Small intestine (tissue), 7 donors: Measurements from ENCODE around the gene KIAA0930. TPM values are rescaled to one million over a fixed set of nuclear protein-coding genes. Genes with fewer than 3 reads are reported as not detected.
A peak's percentile ranks its signal among the peaks of the same experiment; 100 is the strongest.

Experiments used
- DNase-seq, 2 donors: peaks; one replicate each; pipeline versions ENCODE4 v3.0.0 to v3.0.0-alpha.2; 2013
- FAIRE-seq: peaks from 2 replicates; lab custom pipeline; 2012; peaks lifted over from hg19 to GRCh38; lab: Jason Lieb, UNC
- H3K27ac ChIP-seq, 3 donors: one replicate each; pipeline ENCODE4 v1.5.1; 2013; ENCODE audit warnings: low read length in 2 of 3, mild to moderate bottlenecking in 2 of 3, control low read depth in 1 of 3, inconsistent platforms in 1 of 3, low read depth in 1 of 3, moderate library complexity in 1 of 3
- H3K27me3 ChIP-seq, 3 donors: one replicate each; pipeline ENCODE4 v1.6.1; 2013; ENCODE audit warnings: low read length in 3 of 3, inconsistent platforms in 1 of 3; ENCODE audit not compliant: control insufficient read depth in 3 of 3, insufficient read depth in 3 of 3
- H3K36me3 ChIP-seq, 3 donors: one replicate each; pipeline ENCODE4 v1.6.1; 2013; ENCODE audit warnings: low read length in 3 of 3, inconsistent platforms in 1 of 3, low read depth in 1 of 3, mild to moderate bottlenecking in 1 of 3, moderate library complexity in 1 of 3; ENCODE audit not compliant: control insufficient read depth in 3 of 3, insufficient read depth in 2 of 3
- H3K4me1 ChIP-seq, 3 donors: one replicate each; pipeline ENCODE4 v1.6.1; 2013; ENCODE audit warnings: low read length in 2 of 3, inconsistent platforms in 1 of 3, low read depth in 1 of 3, mild to moderate bottlenecking in 1 of 3, moderate library complexity in 1 of 3; ENCODE audit not compliant: control insufficient read depth in 3 of 3, insufficient read depth in 2 of 3
- H3K4me3 ChIP-seq, 3 donors: one replicate each; pipeline ENCODE4 v1.5.1; 2013; ENCODE audit warnings: low read length in 3 of 3, control low read depth in 1 of 3, inconsistent platforms in 1 of 3, low read depth in 1 of 3, mild to moderate bottlenecking in 1 of 3, moderate library complexity in 1 of 3
- H3K9me3 ChIP-seq, 2 donors: one replicate each; pipeline ENCODE4 v1.6.1; 2013; ENCODE audit warnings: low read depth in 1 of 2, low read length in 1 of 2; ENCODE audit not compliant: control insufficient read depth in 2 of 2, insufficient read depth in 1 of 2
- WGBS, 3 donors: extraction: QIAGEN DNeasy Blood & Tissue Kit; methylation state at CpG; one replicate each; pipeline ENCODE4 v1.1.7; 2013; 5-methylcytosine and 5-hydroxymethylcytosine counted together
- polyA plus RNA-seq, 4 donors: library from polyadenylated mRNA; stranded (reverse) in 3 of 4; unstranded in 1 of 4; fragments of 200-250 nt in 3 of 4; fragments of 120-200 nt in 1 of 4; gene quantifications; one replicate each; pipeline versions ENCODE4 v1.2.1 to v1.2.3, GENCODE V29; 2013
- donor health status: healthy with polysubstance abuse.
- donor health status: control.
- donor health status: control.
- donor health status: Bipolar disorder and iron deficiency.
- donor health status: healthy.

KIAA0930 gene
- polyA plus RNA-seq, 4 donors: 19.3 to 29.0 (median 26.0) TPM

- FAIRE-seq: no peak
- WGBS, 3 donors: 2 to 3% (median 2%) methylated on average over 41 to 49 of the region's 60 CpGs
- peaks cover 0 to 2% of the 10 kb centered on the region in 2 donors for H3K9me3 ChIP-seq
- peak; percentile 74 to 92 for DNase-seq
- H3K36me3 ChIP-seq: peaks cover 0 to 2% (median 0%) of the 10 kb centered on the region in 3 donors
- H3K27me3 ChIP-seq: no peaks in the 10 kb centered on the region
- H3K27ac ChIP-seq: peak overlapping the region in 2 of 3 donors; percentile 42 to 53
- H3K4me3 ChIP-seq: peak overlapping the region; percentile 44 to 78 (median 57)
- peaks cover 3 to 43% (median 5%) of the 10 kb centered on the region in 3 donors for H3K4me1 ChIP-seq
Measured at GRCh38 chr22:45268958-45269844, 28.5 kb upstream of the KIAA0930 start.

GRCh38 chr22:45268167-45268957, 27.7 kb upstream of the KIAA0930 start:
- Histone ChIP-seq H3K9me3 (no peaks in the 10 kb centered on the region), H3K4me1 (peaks cover 0 to 42% (median 2%) of the 10 kb centered on the region in 3 donors), H3K36me3 (peaks cover 0 to 2% (median 0%) of the 10 kb centered on the region in 3 donors), H3K4me3 (peak overlapping the region; percentile 38 to 78 (median 57)), H3K27ac (peak overlapping the region in 1 of 3 donors; percentile 53), H3K27me3 (no peaks in the 10 kb centered on the region)
- no peak for FAIRE-seq
- WGBS, 3 donors: 2 to 4% (median 2%) methylated on average over 31 to 47 of the region's 47 CpGs
- peak in 1 of 2 donors; percentile 50 for DNase-seq

- Histone ChIP-seq H3K27me3 (no peaks in the 10 kb centered on the region), H3K9me3 (no peaks in the 10 kb centered on the region), H3K36me3 (no peaks in the 10 kb centered on the region), H3K27ac (no peak overlapping the region), H3K4me1 (peaks cover 0 to 18% (median 0%) of the 10 kb centered on the region in 3 donors), H3K4me3 (no peak overlapping the region)
- FAIRE-seq (no peak), DNase-seq (no peak)
- WGBS, 3 donors: 65 to 69% (median 68%) methylated on average over 7 of the region's 7 CpGs
Measured at GRCh38 chr22:45265535-45265934, 24.8 kb upstream of the KIAA0930 start.

DNA sequence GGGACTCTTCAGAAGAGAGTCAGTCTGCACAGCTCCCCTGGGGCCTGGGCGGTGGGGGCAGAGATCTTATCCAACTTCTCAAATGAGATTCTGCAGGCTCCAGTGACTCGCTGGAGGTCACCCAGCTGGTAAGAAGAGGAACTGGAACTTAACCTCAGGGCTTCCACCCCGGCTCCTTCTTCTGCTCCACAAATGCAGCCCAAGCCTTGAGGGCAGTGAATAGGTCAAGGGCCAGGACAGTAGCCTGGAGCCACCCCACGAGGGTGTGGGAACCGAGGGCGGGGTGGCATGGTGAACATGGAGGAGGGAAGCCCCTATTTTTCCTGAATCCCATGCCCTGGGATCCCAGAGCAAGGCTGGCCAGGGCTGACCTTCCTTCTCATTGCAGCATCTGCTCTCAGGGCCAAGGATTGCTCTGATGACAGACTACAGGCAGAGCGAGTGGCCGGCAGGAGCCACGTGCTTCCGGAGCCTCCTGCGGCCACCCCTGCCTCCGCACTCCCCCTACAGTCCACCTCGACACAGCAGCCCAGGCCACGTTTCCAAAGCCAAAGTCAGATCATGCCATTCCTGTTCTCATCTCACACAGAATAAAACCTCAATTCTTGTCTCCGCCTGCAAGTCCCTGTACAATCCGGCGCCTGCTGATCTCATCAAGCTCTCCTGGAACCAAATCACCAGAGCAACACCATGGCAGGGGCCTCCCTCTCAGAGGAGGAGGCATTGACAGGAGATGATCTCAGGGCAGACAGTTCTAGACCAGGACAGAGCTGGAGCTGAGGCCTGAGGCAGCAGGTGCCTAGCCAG, 23.0 kb upstream of the KIAA0930 start:
- DNase-seq: peak in 1 of 2 donors; percentile 79
- no peak for FAIRE-seq
- Histone ChIP-seq H3K9me3 (no peaks in the 10 kb centered on the region), H3K36me3 (no peaks in the 10 kb centered on the region), H3K4me1 (peaks cover 0 to 5% (median 0%) of the 10 kb centered on the region in 3 donors), H3K27ac (peak overlapping the region in 1 of 3 donors; percentile 47), H3K27me3 (no peaks in the 10 kb centered on the region), H3K4me3 (no peak overlapping the region)
- 39 to 66% (median 64%) methylated on average over 17 of the region's 17 CpGs for WGBS, 3 donors

GRCh38 chr22:45262931-45263462, 22.3 kb upstream of the KIAA0930 start:
- H3K27me3 ChIP-seq: no peaks in the 10 kb centered on the region
- H3K36me3 ChIP-seq: no peaks in the 10 kb centered on the region
- no peak for DNase-seq
- no peaks in the 10 kb centered on the region for H3K9me3 ChIP-seq
- peak overlapping the region in 1 of 3 donors; percentile 27 for H3K27ac ChIP-seq
- H3K4me3 ChIP-seq: no peak overlapping the region
- 23 to 50% (median 46%) methylated on average over 14 of the region's 14 CpGs for WGBS, 3 donors
- peaks cover 0 to 5% (median 0%) of the 10 kb centered on the region in 3 donors for H3K4me1 ChIP-seq
- no peak for FAIRE-seq

DNA sequence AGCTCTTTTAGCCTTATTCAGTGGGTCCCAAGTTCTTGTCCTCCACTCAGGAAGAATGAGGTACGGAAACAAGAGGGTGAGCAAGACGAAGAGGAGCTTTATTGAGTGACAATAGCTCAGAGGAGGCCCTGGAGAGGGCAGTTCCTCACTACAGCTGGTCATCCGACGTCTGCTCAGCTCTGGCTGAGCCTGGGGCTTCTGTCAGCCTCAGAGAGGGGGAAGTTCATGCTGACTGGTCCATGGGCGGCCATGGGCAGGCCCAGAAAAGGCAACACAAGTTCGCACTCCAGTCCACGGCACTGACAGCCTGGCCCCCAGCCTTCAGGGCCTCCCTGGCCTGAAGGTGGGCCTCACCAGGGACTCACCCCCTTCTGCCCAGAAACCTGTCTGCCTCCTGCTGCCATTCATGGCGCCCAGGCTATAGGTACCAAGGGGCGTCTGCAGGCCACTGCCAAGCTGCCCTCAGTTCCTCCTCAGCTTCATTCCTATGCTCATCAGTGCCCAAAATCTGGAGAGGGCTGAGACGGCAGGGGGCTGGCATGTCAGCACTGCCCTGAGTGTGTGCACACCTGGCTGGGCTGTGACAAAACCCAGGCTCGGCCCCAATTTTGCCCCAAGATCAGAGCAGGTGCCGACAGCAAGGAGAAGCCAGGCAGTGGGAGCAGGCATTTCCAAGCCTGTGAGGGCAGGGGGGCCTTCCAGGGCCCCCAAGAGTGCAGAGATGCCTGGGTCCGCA, 21.7 kb upstream of the KIAA0930 start:
- FAIRE-seq (no peak), DNase-seq (no peak)
- WGBS, 3 donors: 68 to 81% (median 74%) methylated on average over 13 of the region's 13 CpGs
- Histone ChIP-seq H3K36me3 (no peaks in the 10 kb centered on the region), H3K9me3 (no peaks in the 10 kb centered on the region), H3K27me3 (no peaks in the 10 kb centered on the region), H3K27ac (no peak overlapping the region), H3K4me1 (peaks cover 0 to 5% (median 0%) of the 10 kb centered on the region in 3 donors), H3K4me3 (no peak overlapping the region)

DNA sequence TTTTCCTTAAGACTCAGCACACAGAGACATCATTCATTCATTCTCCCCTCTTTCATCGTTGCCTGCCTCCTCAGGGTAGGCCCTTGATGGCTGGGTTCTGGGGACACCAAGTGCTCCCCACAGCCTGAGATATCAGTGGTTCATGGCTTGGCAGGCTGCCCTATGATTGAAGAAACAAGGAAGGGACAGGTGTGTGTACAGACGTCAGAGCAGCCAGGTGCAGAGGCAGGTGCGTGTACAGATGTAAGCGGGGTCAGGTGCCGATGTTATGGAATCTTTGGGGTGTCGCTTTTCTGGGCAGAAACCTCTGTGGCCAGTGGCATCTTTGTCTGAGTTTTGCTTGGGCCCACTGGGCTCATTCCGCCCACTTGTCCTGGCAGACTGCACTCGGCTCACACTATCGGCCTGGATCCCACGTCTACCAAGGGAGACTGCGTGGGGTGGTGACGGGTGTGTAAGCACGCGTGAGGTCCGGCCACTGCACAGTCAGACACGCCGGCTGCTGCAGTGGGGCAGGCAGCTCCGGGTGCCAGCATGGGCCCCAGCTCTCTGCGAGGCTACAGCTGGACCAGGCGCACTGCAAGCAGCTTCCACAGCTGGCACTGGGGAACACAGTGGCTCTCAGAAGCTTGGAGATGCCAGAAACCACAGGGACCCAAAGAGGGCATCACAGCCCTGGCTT, 20.9 kb upstream of the KIAA0930 start:
- no peak overlapping the region for H3K27ac ChIP-seq
- WGBS, 3 donors: 25 to 67% (median 49%) methylated on average over 18 to 20 of the region's 20 CpGs
- peaks cover 0 to 5% (median 0%) of the 10 kb centered on the region in 3 donors for H3K4me1 ChIP-seq
- no peaks in the 10 kb centered on the region for H3K27me3 ChIP-seq
- peak; percentile 61 to 79 for DNase-seq
- H3K4me3 ChIP-seq: no peak overlapping the region
- no peak for FAIRE-seq
- no peaks in the 10 kb centered on the region for H3K36me3 ChIP-seq
- H3K9me3 ChIP-seq: no peaks in the 10 kb centered on the region
